Large intestine (tissue), 3 donors: ENCODE results near the gene TEDC2. TPM values are rescaled to one million over a fixed set of nuclear protein-coding genes. Genes with fewer than 3 reads are reported as not detected.

Source experiments
- DNase-seq, 2 donors: peaks; one replicate each; pipeline versions ENCODE4 v3.0.0 to v3.0.0-alpha.2; 2013
- H3K27ac ChIP-seq: one replicate; pipeline ENCODE4 v1.5.1; 2013; ENCODE audit warnings: low read length
- H3K27me3 ChIP-seq: 2 replicates; pipeline ENCODE4 v1.6.1; 2013; ENCODE audit warnings: low read length; ENCODE audit not compliant: control insufficient read depth, insufficient read depth
- H3K36me3 ChIP-seq: 2 replicates; pipeline ENCODE4 v1.6.1; 2013; ENCODE audit warnings: low read length; ENCODE audit not compliant: control insufficient read depth, insufficient read depth
- H3K4me1 ChIP-seq: one replicate; pipeline ENCODE4 v1.6.1; 2013; ENCODE audit warnings: low read length; ENCODE audit not compliant: control insufficient read depth, insufficient read depth
- H3K4me3 ChIP-seq: one replicate; pipeline ENCODE4 v1.5.1; 2013; ENCODE audit warnings: low read length
- H3K9me3 ChIP-seq: one replicate; pipeline ENCODE4 v1.6.1; 2013; ENCODE audit warnings: mild to moderate bottlenecking, low read depth, low read length, moderate library complexity; ENCODE audit not compliant: control insufficient read depth
- WGBS: methylation state at CpG from one replicate; pipeline ENCODE4 v1.1.5; 2013; ENCODE audit warnings: low lambda C conversion rate; ENCODE audit not compliant: insufficient coverage; 5-methylcytosine and 5-hydroxymethylcytosine counted together
- polyA plus RNA-seq: library from polyadenylated mRNA; unstranded; fragments of 120-200 nt; gene quantifications from one replicate; pipeline ENCODE4 v1.2.1, GENCODE V29; 2013

Gene TEDC2
- polyA plus RNA-seq, 1 donor, result 6.4 TPM

DNA sequence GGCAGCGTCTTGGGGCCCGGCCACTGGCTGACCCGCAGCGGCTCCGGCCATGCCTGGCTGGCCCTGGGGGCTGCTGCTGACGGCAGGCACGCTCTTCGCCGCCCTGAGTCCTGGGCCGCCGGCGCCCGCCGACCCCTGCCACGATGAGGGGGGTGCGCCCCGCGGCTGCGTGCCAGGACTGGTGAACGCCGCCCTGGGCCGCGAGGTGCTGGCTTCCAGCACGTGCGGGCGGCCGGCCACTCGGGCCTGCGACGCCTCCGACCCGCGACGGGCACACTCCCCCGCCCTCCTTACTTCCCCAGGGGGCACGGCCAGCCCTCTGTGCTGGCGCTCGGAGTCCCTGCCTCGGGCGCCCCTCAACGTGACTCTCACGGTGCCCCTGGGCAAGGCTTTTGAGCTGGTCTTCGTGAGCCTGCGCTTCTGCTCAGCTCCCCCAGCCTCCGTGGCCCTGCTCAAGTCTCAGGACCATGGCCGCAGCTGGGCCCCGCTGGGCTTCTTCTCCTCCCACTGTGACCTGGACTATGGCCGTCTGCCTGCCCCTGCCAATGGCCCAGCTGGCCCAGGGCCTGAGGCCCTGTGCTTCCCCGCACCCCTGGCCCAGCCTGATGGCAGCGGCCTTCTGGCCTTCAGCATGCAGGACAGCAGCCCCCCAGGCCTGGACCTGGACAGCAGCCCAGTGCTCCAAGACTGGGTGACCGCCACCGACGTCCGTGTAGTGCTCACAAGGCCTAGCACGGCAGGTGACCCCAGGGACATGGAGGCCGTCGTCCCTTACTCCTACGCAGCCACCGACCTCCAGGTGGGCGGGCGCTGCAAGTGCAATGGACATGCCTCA, 12.0 kb downstream of the TEDC2 start:
- Histone ChIP-seq H3K27me3 (peaks cover 51% of the 10 kb centered on the region), H3K36me3 (no peaks in the 10 kb centered on the region), H3K4me3 (no peak overlapping the region), H3K9me3 (peaks cover 9% of the 10 kb centered on the region), H3K4me1 (peaks cover 24% of the 10 kb centered on the region), H3K27ac (no peak overlapping the region)
- no CpG with 5 or more reads among the region's 61 CpGs for WGBS
- no peak for DNase-seq

DNA sequence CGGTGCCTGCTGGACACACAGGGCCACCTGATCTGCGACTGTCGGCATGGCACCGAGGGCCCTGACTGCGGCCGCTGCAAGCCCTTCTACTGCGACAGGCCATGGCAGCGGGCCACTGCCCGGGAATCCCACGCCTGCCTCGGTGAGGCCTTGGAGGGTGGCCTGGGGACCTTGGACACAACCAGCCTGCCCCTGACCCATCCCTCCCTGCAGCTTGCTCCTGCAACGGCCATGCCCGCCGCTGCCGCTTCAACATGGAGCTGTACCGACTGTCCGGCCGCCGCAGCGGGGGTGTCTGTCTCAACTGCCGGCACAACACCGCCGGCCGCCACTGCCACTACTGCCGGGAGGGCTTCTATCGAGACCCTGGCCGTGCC, 12.6 kb downstream of the TEDC2 start:
- H3K4me3 ChIP-seq, result no peak overlapping the region
- H3K36me3 ChIP-seq, result no peaks in the 10 kb centered on the region
- no peak overlapping the region for H3K27ac ChIP-seq
- peaks cover 9% of the 10 kb centered on the region for H3K9me3 ChIP-seq
- no peak for DNase-seq
- H3K4me1 ChIP-seq, result peaks cover 24% of the 10 kb centered on the region
- no CpG with 5 or more reads among the region's 27 CpGs for WGBS
- peaks cover 47% of the 10 kb centered on the region for H3K27me3 ChIP-seq

DNA sequence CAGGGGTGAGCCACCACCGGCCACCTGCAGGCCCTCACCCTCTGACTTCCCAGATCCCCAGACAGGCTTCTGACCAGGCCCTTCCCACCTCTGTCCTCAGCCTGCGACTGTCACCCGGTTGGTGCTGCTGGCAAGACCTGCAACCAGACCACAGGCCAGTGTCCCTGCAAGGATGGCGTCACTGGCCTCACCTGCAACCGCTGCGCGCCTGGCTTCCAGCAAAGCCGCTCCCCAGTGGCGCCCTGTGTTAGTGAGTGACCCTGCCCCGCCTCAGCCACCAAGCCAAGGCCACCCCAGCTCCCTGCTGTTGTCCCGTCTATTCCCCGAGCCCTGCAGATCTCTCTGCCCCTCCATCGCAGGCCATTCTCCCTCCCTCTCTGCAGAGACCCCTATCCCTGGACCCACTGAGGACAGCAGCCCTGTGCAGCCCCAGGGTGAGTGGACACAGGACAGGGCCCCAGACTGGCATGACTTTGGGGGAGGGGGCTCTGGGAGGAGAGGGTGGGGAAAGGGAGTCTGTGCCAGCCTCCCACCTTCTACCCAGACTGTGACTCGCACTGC, 13.1 kb downstream of the TEDC2 start:
- no peak for DNase-seq
- Histone ChIP-seq H3K4me1 (peaks cover 27% of the 10 kb centered on the region), H3K27ac (no peak overlapping the region), H3K27me3 (peaks cover 47% of the 10 kb centered on the region), H3K4me3 (no peak overlapping the region), H3K36me3 (no peaks in the 10 kb centered on the region), H3K9me3 (peaks cover 9% of the 10 kb centered on the region)
- no CpG with 5 or more reads among the region's 14 CpGs for WGBS

DNA sequence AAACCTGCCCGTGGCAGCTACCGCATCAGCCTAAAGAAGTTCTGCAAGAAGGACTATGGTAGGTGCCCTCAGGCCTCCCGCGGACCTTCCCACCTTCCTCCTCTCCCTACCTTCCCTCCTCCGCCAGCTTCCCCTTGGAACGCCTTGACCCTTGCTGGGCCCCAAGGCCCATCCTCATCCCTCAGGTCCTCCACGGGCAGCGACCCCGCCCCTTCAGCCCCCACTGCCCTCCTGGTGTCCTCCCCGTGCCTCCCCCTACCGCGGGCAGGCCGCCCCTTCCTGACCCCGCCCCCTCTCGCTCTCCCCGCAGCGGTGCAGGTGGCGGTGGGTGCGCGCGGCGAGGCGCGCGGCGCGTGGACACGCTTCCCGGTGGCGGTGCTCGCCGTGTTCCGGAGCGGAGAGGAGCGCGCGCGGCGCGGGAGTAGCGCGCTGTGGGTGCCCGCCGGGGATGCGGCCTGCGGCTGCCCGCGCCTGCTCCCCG, 13.6 kb downstream of the TEDC2 start:
- Histone ChIP-seq H3K4me1 (peaks cover 27% of the 10 kb centered on the region), H3K9me3 (peaks cover 9% of the 10 kb centered on the region), H3K27ac (no peak overlapping the region), H3K36me3 (no peaks in the 10 kb centered on the region), H3K27me3 (peaks cover 42% of the 10 kb centered on the region), H3K4me3 (no peak overlapping the region)
- DNase-seq, result peak in 1 of 2 donors; percentile 27
- WGBS, result no CpG with 5 or more reads among the region's 49 CpGs

DNA sequence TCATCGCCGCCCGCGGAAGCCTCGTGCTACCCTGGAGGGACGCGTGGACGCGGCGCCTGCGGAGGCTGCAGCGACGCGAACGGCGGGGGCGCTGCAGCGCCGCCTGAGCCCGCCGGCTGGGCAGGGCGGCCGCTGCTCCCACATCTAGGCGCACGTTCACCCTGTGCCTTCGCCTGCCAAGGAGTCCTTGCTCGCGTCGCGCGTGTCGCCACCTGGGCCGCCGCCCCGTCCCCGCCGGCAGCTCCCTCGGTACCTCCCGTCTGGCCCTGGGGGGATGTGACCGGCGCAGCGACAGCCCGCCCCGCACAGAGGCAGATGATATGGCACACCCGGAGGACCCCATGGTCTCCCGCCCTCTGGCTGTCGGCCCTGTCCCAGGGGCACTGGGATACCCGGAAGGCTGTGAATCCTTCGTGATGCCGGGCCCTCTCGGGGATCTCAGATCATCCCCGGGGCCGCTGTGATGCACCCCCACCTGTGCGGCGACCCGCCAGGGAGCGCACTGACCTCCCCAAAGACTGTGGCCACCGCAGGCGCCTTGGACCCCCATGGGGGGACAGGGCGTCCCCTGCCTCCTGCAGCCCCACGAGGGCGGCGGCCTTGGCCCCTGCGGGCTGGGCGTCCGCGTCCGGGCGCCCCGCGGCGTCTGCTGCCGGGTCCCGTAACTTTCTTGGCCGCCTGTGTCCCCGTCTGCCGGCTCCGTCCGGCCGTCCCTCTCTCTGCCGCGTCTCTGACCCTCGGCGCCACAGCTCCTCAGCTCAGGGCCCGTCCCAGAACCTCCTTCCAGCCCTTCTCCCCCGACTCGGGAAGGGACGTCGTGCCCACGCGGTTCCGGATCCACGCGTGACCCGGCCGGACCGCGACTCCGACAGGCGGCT, 14.3 kb downstream of the TEDC2 start:
- peak overlapping the region; percentile 67 for H3K4me3 ChIP-seq
- H3K27ac ChIP-seq, result peak overlapping the region; percentile 53
- peaks cover 22% of the 10 kb centered on the region for H3K4me1 ChIP-seq
- DNase-seq, result peak in 1 of 2 donors; percentile 71
- H3K9me3 ChIP-seq, result peaks cover 9% of the 10 kb centered on the region
- no peaks in the 10 kb centered on the region for H3K36me3 ChIP-seq
- peaks cover 36% of the 10 kb centered on the region for H3K27me3 ChIP-seq
- no CpG with 5 or more reads among the region's 100 CpGs for WGBS

DNA sequence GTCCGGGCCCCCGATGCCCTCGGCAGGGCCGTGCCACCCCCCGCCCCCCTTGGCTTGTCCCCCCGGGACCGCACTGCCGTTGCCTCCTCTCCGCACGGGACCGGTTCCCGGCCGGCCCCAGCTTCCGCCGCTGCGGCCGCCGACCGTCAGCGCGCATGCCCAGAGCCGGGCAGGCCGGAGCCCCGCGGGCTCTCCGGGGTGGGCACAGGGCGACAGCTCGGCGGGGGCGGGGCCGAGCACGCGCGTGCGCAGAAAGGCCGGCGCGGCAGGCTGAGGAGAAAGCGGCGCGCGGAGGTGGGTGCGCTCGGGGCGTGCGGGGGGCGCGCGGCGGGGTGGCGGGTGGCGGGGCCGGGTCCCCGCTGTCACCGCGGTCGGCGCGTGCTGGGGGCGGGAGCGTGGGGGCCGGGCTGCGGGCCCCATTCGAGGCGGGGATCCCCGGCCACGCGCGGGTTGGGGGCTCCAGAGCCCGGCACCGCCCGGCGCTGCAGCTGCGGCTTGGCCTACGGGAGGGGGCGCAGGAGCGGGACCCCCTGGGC, 15.0 kb downstream of the TEDC2 start, which contains the start of gene TBC1D24:
TSS of gene TBC1D24 (plus strand) at position 251 of the 536 bp plus-strand sequence. CDS start 21,022 bp downstream, outside the sequence.
- no peaks in the 10 kb centered on the region for H3K36me3 ChIP-seq
- WGBS, result no CpG with 5 or more reads among the region's 77 CpGs
- H3K27me3 ChIP-seq, result peaks cover 29% of the 10 kb centered on the region
- H3K9me3 ChIP-seq, result peaks cover 9% of the 10 kb centered on the region
- peaks cover 22% of the 10 kb centered on the region for H3K4me1 ChIP-seq
- H3K27ac ChIP-seq, result peak within 1 kb of the TSS; percentile 53
- H3K4me3 ChIP-seq, result peak within 1 kb of the TSS; percentile 67
- DNase-seq, result peak; percentile 83 to 84

DNA sequence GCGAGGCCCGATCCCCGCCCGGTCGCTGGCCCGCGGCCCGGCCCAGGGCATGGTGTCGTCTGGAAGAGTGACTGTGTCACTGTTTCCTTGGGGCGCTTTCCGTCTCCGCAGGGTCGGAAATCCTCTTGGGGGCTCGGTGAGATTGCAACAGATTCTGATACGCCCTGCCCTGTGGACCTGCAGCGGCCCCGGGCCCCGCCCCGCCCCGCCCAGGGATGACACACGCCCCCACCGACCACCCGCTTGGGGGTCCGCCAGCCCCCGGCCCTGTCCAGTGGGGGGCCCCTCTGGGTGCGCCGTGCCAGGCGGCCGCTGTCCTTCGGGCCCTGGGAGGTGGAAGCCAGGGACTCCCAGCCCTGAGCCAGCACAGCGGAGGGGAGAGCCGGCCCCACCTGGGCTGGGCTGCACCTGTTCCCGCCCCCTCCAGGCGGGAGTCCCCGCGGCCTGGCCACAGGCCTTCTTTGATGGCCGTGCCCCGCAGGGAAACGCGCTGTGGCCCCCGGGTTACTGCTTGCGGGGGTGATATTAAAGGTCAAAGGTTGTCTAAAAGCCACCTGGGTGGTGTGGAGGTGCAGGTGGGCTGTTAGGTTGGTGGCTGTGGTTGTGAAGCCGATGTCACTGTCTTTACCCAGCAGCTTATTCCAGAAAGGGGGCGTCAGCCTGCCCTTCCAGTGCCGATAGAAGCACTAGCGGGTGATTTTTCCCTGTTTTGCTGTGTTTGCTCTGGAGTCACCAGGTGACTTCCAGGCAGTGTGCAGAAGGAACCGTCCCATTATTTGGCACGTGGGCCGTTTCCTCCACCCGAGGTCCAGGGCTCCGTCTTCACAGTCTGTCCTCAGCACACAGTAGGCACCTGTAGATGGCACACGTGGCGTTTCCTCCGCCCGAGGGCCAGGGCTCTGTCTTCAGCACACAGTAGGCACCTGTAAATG, 15.8 kb downstream of the TEDC2 start:
- peaks cover 22% of the 10 kb centered on the region for H3K4me1 ChIP-seq
- H3K27ac ChIP-seq, result peak overlapping the region; percentile 7
- DNase-seq, result peak in 1 of 2 donors; percentile 73
- no peaks in the 10 kb centered on the region for H3K36me3 ChIP-seq
- no CpG with 5 or more reads among the region's 55 CpGs for WGBS
- peaks cover 9% of the 10 kb centered on the region for H3K9me3 ChIP-seq
- peak overlapping the region; percentile 51 for H3K4me3 ChIP-seq
- peaks cover 22% of the 10 kb centered on the region for H3K27me3 ChIP-seq

DNA sequence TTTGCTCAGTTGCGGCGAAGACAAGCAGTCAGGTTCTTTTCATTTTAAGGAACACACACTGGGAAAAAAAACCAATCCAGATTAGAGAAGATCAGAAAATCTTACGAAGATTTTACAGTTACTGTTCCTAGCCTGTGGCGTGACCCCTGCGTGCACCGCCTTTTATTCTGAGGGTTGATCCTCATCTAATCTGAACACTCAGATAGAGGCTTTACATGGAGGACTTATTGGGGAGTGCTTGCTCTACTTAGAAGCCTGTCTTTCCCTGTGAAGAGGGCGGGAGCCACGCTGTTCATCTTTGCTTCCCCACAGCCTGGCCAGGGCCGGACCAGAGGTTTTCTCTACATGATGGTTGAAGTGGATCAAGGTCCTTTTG, 16.4 kb downstream of the TEDC2 start:
- H3K27ac ChIP-seq, result no peak overlapping the region
- H3K9me3 ChIP-seq, result peaks cover 9% of the 10 kb centered on the region
- H3K4me3 ChIP-seq, result no peak overlapping the region
- WGBS, result no CpG with 5 or more reads among the region's 9 CpGs
- peaks cover 22% of the 10 kb centered on the region for H3K4me1 ChIP-seq
- H3K27me3 ChIP-seq, result peaks cover 18% of the 10 kb centered on the region
- no peak for DNase-seq
- no peaks in the 10 kb centered on the region for H3K36me3 ChIP-seq

DNA sequence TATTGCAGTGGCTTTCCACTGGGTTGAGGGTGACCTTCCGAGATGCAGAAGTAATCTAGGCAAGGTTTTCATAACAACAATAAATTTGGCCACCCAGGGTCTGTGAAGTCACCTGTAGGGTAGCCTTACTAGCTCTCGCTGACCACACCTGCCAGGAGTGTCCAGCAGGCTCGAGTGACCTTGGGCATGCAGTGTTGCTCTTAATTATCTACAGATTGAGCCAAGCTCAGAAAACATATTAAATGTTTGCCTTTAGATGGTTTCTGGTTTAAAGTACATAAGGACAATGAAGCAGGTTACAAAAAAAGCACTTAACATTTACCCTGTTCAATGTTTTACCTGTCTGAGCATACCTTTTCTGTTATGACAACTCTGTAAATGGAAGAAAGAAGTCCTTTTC, 16.8 kb downstream of the TEDC2 start:
- no peak for DNase-seq
- WGBS, result no CpG with 5 or more reads among the region's 3 CpGs
- H3K36me3 ChIP-seq, result no peaks in the 10 kb centered on the region
- peaks cover 18% of the 10 kb centered on the region for H3K27me3 ChIP-seq
- H3K9me3 ChIP-seq, result peaks cover 8% of the 10 kb centered on the region
- H3K4me1 ChIP-seq, result peaks cover 22% of the 10 kb centered on the region
- no peak overlapping the region for H3K4me3 ChIP-seq
- no peak overlapping the region for H3K27ac ChIP-seq
